GM23338 (cell line): ENCODE data around the gene PTPRN2.

ENCODE experiments used
- CREB1 ChIP-seq: fragments of 250-450 bp; sonication (Bioruptor Pico); IDR thresholded peaks from 2 replicates; pipeline ENCODE4 v1.5.0; 2020; ENCODE audit warnings: low read depth, mild to moderate bottlenecking, moderate library complexity
- ETS1 ChIP-seq: IDR thresholded peaks from 2 replicates; pipeline ENCODE4 v1.6.1; 2016; ENCODE audit warnings: antibody characterized with exemption
- EZH2 ChIP-seq: fragments of 200-600 bp; sonication (generic); IDR thresholded peaks from one replicate; pipeline ENCODE4 v1.8.0; 2017; ENCODE audit warnings: antibody characterized with exemption, mild to moderate bottlenecking, low read depth; ENCODE audit not compliant: unreplicated experiment
- EZH2phosphoT487 ChIP-seq: fragments of 200-600 bp; sonication (generic); IDR thresholded peaks from one replicate; pipeline ENCODE4 v1.8.1; 2018; ENCODE audit warnings: antibody characterized with exemption; ENCODE audit not compliant: unreplicated experiment
- JUNB ChIP-seq: IDR thresholded peaks from one replicate; pipeline ENCODE4 v1.6.1; 2016; ENCODE audit warnings: antibody characterized with exemption; ENCODE audit not compliant: unreplicated experiment
- NANOG ChIP-seq: IDR thresholded peaks from 2 replicates; pipeline ENCODE4 v1.6.1; 2016; ENCODE audit warnings: antibody characterized with exemption, borderline replicate concordance
- POLR2AphosphoS5 ChIP-seq: IDR thresholded peaks from 2 replicates; pipeline ENCODE4 v1.6.1; 2016; ENCODE audit warnings: antibody characterized with exemption, low read depth
- STAT1 ChIP-seq: IDR thresholded peaks from one replicate; pipeline ENCODE4 v1.6.1; 2016; ENCODE audit warnings: antibody characterized with exemption; ENCODE audit not compliant: unreplicated experiment
- ZNF114 ChIP-seq: fragments of 250-450 bp; sonication (Bioruptor Pico); IDR thresholded peaks from 2 replicates; pipeline ENCODE4 v1.5.0; 2020; ENCODE audit warnings: mild to moderate bottlenecking, moderate library complexity
- ZNF331 ChIP-seq: fragments of 250-450 bp; sonication (Bioruptor Pico); IDR thresholded peaks from 2 replicates; pipeline ENCODE4 v1.5.0; 2020; ENCODE audit warnings: low read depth, mild to moderate bottlenecking, moderate library complexity
- TF ChIP-seq, protein P1 (sequence below), 2 experiments: fragments of 200-600 bp in 1 of 2; sonication (generic) in 1 of 2; conservative IDR thresholded peaks; 2 replicates each; pipeline versions ENCODE4 v1.5.1 to v1.6.1; 2016 to 2017; ENCODE audit warnings: antibody characterized with exemption in 2 of 2, low read depth in 2 of 2, mild to moderate bottlenecking in 2 of 2, moderate library complexity in 1 of 2
- TF ChIP-seq, protein P2 (sequence below): IDR thresholded peaks from one replicate; pipeline ENCODE4 v1.6.1; 2018; ENCODE audit warnings: antibody characterized with exemption; ENCODE audit not compliant: unreplicated experiment

- TF ChIP-seq, protein P1, sequence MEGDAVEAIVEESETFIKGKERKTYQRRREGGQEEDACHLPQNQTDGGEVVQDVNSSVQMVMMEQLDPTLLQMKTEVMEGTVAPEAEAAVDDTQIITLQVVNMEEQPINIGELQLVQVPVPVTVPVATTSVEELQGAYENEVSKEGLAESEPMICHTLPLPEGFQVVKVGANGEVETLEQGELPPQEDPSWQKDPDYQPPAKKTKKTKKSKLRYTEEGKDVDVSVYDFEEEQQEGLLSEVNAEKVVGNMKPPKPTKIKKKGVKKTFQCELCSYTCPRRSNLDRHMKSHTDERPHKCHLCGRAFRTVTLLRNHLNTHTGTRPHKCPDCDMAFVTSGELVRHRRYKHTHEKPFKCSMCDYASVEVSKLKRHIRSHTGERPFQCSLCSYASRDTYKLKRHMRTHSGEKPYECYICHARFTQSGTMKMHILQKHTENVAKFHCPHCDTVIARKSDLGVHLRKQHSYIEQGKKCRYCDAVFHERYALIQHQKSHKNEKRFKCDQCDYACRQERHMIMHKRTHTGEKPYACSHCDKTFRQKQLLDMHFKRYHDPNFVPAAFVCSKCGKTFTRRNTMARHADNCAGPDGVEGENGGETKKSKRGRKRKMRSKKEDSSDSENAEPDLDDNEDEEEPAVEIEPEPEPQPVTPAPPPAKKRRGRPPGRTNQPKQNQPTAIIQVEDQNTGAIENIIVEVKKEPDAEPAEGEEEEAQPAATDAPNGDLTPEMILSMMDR (conservative IDR thresholded peaks at IDR 0.05; ENCODE audit: low read depth in 2 of 2): no peak
- TF ChIP-seq POLR2AphosphoS5: no peak
- no peak for TF ChIP-seq EZH2
- no peak for TF ChIP-seq EZH2phosphoT487
- TF ChIP-seq, protein P2, sequence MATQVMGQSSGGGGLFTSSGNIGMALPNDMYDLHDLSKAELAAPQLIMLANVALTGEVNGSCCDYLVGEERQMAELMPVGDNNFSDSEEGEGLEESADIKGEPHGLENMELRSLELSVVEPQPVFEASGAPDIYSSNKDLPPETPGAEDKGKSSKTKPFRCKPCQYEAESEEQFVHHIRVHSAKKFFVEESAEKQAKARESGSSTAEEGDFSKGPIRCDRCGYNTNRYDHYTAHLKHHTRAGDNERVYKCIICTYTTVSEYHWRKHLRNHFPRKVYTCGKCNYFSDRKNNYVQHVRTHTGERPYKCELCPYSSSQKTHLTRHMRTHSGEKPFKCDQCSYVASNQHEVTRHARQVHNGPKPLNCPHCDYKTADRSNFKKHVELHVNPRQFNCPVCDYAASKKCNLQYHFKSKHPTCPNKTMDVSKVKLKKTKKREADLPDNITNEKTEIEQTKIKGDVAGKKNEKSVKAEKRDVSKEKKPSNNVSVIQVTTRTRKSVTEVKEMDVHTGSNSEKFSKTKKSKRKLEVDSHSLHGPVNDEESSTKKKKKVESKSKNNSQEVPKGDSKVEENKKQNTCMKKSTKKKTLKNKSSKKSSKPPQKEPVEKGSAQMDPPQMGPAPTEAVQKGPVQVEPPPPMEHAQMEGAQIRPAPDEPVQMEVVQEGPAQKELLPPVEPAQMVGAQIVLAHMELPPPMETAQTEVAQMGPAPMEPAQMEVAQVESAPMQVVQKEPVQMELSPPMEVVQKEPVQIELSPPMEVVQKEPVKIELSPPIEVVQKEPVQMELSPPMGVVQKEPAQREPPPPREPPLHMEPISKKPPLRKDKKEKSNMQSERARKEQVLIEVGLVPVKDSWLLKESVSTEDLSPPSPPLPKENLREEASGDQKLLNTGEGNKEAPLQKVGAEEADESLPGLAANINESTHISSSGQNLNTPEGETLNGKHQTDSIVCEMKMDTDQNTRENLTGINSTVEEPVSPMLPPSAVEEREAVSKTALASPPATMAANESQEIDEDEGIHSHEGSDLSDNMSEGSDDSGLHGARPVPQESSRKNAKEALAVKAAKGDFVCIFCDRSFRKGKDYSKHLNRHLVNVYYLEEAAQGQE: no peak
- TF ChIP-seq CREB1 (CRISPR knock-in tag): no peak
- TF ChIP-seq STAT1: no peak
- no peak for TF ChIP-seq JUNB
- TF ChIP-seq NANOG: no peak
- no peak for TF ChIP-seq ETS1
- TF ChIP-seq ZNF114: no peak
- TF ChIP-seq ZNF331 (CRISPR knock-in tag): no peak
Measured at GRCh38 chr7:157874208-157874816, 713.3 kb downstream of the PTPRN2 start.
